Effector memory CD4-positive, alpha-beta T cell (primary cell): Measurements from ENCODE around the gene TTC9C.
A peak's percentile ranks its signal among the peaks of the same experiment; 100 is the strongest.
"Not testable (repeated sequence)": the region's sequence is repeated elsewhere in the genome, so short reads cannot be mapped to it uniquely, and the experiment has no call there.

Source experiments
- DNase-seq, 3 donors: peaks; one replicate each; pipeline ENCODE4 v3.0.0-alpha.2; 2020
- H3K27ac ChIP-seq: 2 replicates; pipeline ENCODE4 v1.7.0; 2013; ENCODE audit warnings: mild to moderate bottlenecking, low read length, moderate library complexity; ENCODE audit not compliant: insufficient read depth, poor library complexity, severe bottlenecking
- H3K27me3 ChIP-seq: replicated peaks from 2 replicates; pipeline ENCODE4 v1.7.0; 2013; ENCODE audit warnings: mild to moderate bottlenecking, low read length; ENCODE audit not compliant: insufficient read depth, control insufficient read depth, poor library complexity, severe bottlenecking
- H3K36me3 ChIP-seq: 2 replicates; pipeline ENCODE4 v1.7.0; 2013; ENCODE audit warnings: mild to moderate bottlenecking, low read length, moderate library complexity; ENCODE audit not compliant: control insufficient read depth, insufficient read depth
- H3K4me1 ChIP-seq: 2 replicates; pipeline ENCODE4 v1.7.0; 2013; ENCODE audit warnings: low read length, mild to moderate bottlenecking; ENCODE audit not compliant: control insufficient read depth, insufficient read depth, poor library complexity, severe bottlenecking
- H3K4me3 ChIP-seq: 2 replicates; pipeline ENCODE4 v1.7.0; 2013; ENCODE audit warnings: low read length, low read depth, mild to moderate bottlenecking; ENCODE audit not compliant: insufficient read depth, poor library complexity, severe bottlenecking
- H3K9me3 ChIP-seq: 2 replicates; pipeline ENCODE4 v1.7.0; 2013; ENCODE audit warnings: mild to moderate bottlenecking, low read length, moderate library complexity; ENCODE audit not compliant: control insufficient read depth

The TTC9C gene

DNA sequence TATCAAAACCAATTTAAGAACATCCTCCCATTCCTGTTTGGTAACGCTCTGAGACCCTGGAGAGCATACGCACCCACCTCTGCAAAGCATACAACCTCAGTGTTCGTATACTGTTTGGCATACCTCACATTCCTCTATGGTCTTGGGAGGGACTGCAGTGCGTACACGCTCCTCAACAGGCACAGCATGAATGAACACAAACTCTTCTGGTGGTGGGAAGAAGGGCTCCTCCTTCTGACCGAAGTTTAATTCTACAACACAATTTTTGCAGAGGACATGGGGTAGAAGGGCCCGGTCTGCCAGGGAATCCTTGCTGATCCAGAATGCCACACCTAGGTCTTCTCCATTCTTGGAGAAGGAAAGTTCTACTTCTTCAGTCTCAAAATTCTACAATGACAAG lies 6.3 kb upstream of the TTC9C start:
- Histone ChIP-seq H3K9me3 (no peaks in the 10 kb centered on the region), H3K36me3 (peaks cover 66% of the 10 kb centered on the region), H3K4me1 (peaks cover 20% of the 10 kb centered on the region), H3K4me3 (no peak overlapping the region), H3K27ac (no peak overlapping the region), H3K27me3 (no peaks in the 10 kb centered on the region)
- DNase-seq: no peak

DNA sequence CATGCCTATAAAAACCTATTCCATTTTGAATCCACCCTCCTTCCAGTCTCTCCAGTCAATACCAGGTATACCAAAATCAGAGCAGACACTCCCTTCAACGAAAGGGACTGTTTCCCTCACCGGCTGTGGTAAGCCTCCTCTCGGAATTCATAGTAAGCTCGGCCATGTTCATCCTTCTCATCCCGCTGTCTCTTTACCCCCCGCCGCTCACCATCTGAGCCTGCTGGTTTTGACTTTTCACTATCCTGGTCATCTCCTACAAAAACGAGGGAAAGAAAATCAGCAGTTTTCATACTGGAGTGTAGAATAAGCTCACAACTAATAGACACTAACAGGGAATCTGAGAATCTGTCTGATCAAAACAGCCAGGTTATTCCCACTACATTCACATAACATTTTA lies 4.1 kb upstream of the TTC9C start:
- Histone ChIP-seq H3K27ac (peak overlapping the region; percentile 97), H3K9me3 (no peaks in the 10 kb centered on the region), H3K4me1 (peaks cover 20% of the 10 kb centered on the region), H3K4me3 (peak overlapping the region; percentile 96), H3K36me3 (peaks cover 46% of the 10 kb centered on the region), H3K27me3 (no peaks in the 10 kb centered on the region)
- DNase-seq: no peak

DNA sequence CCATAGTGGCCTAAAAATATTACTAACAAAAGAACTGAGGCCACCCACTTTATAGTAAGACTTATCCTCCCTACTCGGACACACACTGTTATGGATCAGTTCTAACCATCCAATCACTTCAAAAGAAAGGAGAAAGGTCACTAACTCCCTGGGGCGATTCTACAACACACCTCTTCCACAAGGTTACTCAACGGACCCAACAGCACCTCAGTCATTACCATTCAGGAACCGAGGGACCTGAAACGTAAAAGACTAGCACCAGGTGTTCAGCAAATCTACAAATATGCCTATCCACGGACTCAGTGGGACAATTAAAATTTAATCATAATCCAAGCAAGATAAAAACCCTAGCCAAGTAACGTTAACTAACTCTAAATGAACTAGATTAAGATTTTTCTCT lies 2.6 kb upstream of the TTC9C start:
- no peaks in the 10 kb centered on the region for H3K9me3 ChIP-seq
- peaks cover 27% of the 10 kb centered on the region for H3K4me1 ChIP-seq
- peak overlapping the region; percentile 97 for H3K27ac ChIP-seq
- peaks cover 32% of the 10 kb centered on the region for H3K36me3 ChIP-seq
- H3K4me3 ChIP-seq: peak overlapping the region; percentile 96
- no peak for DNase-seq
- no peaks in the 10 kb centered on the region for H3K27me3 ChIP-seq

DNA sequence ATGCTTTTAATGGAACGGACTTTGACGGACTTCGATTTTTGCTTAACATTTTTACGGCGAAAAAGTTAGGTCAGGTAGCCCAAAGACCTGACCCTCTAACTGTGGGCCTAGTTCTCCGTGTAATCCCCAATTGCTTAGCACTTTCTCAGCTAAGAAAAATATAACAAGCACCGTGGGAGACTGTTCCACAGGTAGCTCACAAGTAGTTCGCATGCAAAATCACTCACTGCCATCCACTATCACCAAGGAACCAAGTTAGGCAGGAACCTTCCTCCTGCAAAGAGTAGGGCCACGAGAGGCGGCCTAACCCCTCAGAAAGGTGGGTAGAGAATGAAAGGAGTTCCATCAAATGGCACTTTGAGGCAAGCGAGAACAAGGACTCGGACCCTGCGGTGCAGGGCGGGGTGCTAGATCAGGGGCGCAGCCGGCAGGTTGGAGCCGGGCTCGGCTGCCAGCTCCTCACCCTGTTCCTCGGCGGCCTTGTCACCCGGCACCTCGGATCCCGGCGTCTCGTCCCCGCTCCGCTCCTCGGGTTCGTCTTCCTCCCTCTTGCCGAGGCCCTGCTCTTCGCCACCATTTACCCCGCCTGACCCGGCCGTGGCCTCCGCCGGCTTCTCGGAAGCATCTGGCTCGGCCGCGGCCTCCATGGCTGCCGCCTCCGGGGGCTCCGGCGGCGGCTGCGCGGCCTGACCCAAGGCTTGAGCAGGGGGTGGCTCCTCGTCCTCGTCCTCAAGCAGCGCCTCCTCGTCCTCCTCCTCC lies 2.0 kb upstream of the TTC9C start:
- H3K9me3 ChIP-seq: no peaks in the 10 kb centered on the region

DNA sequence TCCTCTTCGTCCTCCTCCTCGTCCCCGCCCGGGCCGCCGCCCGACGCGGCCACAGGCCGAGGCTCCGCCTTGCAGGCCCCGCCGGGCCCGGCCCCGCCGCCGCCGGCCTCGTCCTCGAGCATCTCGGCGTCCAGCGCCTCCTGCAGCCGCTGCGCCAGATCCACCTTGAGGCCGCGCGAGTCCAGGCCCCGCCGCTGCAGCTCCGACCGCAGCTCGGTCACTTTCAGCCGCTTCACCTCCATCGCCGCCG lies 1.4 kb upstream of the TTC9C start:
- Histone ChIP-seq H3K4me1 (peaks cover 27% of the 10 kb centered on the region), H3K9me3 (no peaks in the 10 kb centered on the region), H3K36me3 (peaks cover 25% of the 10 kb centered on the region), H3K27me3 (no peaks in the 10 kb centered on the region), H3K4me3 (peak overlapping the region; percentile 96), H3K27ac (peak overlapping the region; percentile 97)
- DNase-seq: no peak

More for the DNA sequence above, 2.0 kb upstream of the TTC9C start:
- Histone ChIP-seq H3K4me1 (peaks cover 27% of the 10 kb centered on the region), H3K4me3 (peak overlapping the region; percentile 96), H3K36me3 (peaks cover 30% of the 10 kb centered on the region), H3K27me3 (no peaks in the 10 kb centered on the region), H3K27ac (peak overlapping the region; percentile 97)
- DNase-seq: no peak

DNA sequence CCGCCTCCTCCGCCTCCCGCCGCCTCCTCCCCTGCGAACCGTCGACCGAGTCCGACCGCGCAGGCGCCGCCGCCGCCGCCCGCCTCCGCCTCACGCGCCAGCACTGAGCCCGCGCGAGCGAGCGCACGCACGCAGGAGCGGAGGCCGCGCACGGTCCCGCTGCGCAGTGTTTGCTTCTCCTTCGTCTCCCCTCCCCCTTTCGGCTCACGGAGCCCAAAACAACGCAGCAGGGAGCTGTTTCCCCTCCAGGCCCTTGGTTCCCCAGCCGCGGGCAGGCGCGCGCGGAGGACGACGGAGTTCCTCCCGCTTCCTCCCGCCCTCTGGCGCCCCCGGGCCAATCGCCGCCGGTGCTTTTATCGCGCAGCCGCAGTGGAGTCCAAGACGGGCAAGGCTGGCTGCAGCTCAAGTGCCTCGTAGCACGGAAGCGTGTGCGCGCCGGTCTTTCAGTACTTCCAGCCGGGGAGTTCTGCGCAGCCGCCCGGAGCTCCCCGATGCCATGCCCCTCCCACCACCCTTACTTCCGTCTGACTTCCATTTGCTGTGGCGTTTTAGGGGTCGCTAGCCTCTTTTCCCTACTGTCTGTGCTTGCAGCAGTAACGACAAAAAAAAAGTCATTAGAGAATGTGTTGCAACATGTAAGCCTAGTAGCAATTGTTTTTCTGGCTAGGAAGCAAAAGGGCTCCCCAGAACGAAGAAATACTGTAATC lies 968 bp upstream of the TTC9C start, which contains the start of gene HNRNPUL2:
Gene HNRNPUL2 (minus strand): TSS at position 293 of the 707 bp plus-strand sequence. CDS start 301 bp downstream, outside the sequence.
- H3K4me3 ChIP-seq: peak within 1 kb of the TSS; percentile 96
- DNase-seq: peak; percentile 98
- H3K27me3 ChIP-seq: no peaks in the 10 kb centered on the region
- peak within 1 kb of the TSS; percentile 97 for H3K27ac ChIP-seq
- peaks cover 27% of the 10 kb centered on the region for H3K4me1 ChIP-seq
- H3K9me3 ChIP-seq: no peaks in the 10 kb centered on the region
- H3K36me3 ChIP-seq: peaks cover 20% of the 10 kb centered on the region

DNA sequence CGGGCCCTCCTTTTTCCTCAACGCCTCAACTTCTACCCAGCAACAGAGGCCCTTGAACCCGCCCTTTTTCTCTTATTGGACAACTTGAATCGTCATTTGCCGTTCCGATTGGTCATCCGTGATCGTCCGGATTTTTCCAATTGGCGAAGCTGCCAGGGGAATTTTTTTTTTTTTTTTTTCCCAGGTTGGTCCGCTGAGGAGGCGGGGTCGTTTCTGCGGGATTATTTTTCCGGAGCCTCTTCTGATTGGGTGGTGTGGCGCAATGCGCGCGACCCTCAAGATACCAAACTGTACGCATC lies 465 bp upstream of the TTC9C start:
- Histone ChIP-seq H3K27me3 (no peaks in the 10 kb centered on the region), H3K9me3 (no peaks in the 10 kb centered on the region), H3K27ac (peak overlapping the region; percentile 97), H3K4me1 (peaks cover 27% of the 10 kb centered on the region), H3K4me3 (peak overlapping the region; percentile 96), H3K36me3 (peaks cover 15% of the 10 kb centered on the region)
- DNase-seq: peak; percentile 77 to 83 (median 83)

DNA sequence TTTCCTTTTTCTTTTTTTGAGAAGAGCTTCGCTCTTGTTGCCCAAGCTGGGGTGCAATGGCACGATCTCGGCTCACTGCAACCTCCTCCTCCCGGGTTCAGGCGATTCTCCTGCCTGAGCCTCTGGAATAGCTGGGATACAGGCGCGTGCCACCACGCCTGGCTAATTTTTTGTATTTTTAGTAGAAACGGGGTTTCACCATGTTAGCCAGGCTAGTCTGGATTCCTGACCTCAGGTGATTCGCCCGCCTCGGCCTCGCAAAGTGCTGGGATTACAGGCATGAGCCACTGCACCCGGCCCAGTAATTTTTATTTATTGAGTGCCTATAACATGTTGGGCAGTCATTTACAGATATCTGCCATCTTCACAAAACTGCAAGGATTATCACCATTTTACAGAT lies 1.8 kb downstream of the TTC9C start:
- H3K4me3 ChIP-seq, H3K27me3 ChIP-seq, DNase-seq, H3K9me3 ChIP-seq, H3K36me3 ChIP-seq: not testable (repeated sequence)
- peak overlapping the region; percentile 25 for H3K27ac ChIP-seq
- peaks cover 17% of the 10 kb centered on the region for H3K4me1 ChIP-seq

DNA sequence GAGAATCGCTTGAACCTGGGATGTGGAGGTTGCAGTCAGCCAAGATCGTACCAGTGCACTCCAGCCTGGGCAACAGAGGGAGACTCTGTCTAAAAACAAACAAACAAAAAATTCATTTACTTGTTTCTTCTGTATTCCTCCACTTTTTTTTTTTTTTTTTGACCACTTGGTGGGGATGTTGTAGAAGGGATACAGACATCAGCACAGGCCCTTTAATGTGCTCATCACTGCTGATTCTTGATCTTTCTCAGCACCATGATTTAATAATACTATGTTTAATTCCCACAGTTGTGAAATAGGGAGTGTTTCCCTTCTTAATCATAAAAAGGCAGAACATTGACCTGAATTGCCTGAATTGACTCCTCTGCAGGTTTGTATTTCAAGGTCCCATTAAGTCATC lies 4.5 kb downstream of the TTC9C start:
- Histone ChIP-seq H3K36me3 (peaks cover 13% of the 10 kb centered on the region), H3K4me1 (peaks cover 8% of the 10 kb centered on the region), H3K27ac (no peak overlapping the region), H3K9me3 (no peaks in the 10 kb centered on the region), H3K4me3 (no peak overlapping the region), H3K27me3 (no peaks in the 10 kb centered on the region)
- no peak for DNase-seq

DNA sequence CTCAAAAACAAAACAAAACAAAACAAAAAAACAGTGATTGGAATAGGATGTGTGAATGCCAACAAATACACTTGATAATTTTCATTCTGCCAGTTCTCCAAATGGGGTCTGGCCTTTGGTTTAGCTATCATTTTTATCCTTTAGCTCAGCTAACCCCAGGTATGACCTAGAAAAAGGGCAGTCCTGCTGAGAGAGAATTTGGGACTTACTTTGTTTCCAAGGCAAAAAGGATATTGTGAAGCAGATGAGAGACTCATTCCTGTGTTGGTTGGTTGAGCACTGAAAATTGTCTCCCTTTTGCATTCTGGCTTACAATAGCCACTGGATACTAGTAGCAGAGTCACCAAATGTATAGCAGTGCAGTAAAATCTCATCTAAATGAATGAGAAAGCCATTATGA lies 8.9 kb downstream of the TTC9C start:
- Histone ChIP-seq H3K4me1 (no peaks in the 10 kb centered on the region), H3K36me3 (peaks cover 23% of the 10 kb centered on the region), H3K27ac (no peak overlapping the region), H3K4me3 (no peak overlapping the region), H3K27me3 (no peaks in the 10 kb centered on the region), H3K9me3 (no peaks in the 10 kb centered on the region)
- no peak for DNase-seq
